IPS-18c (cell line): ENCODE measurements around the gene IDS.
"Not testable (repeated sequence)": the region's sequence is repeated elsewhere in the genome, so short reads cannot be mapped to it uniquely, and the experiment has no call there.

ENCODE experiments used
- H3K4me3 ChIP-seq: 2 replicates; pipeline ENCODE4 v1.7.0; 2013; ENCODE audit warnings: low read depth, mild to moderate bottlenecking, low read length, moderate library complexity; ENCODE audit not compliant: insufficient read depth
- H3K9me3 ChIP-seq: one replicate; pipeline ENCODE4 v1.6.1; 2013; ENCODE audit warnings: mild to moderate bottlenecking, low read length, moderate library complexity; ENCODE audit not compliant: control insufficient read depth, insufficient read depth

IDS gene

GRCh38 chrX:149488008-149488407, 17.1 kb downstream of the IDS start:
- not testable (repeated sequence) for H3K4me3 ChIP-seq, H3K9me3 ChIP-seq

GRCh38 chrX:149487292-149487691, 17.8 kb downstream of the IDS start:
- no peak overlapping the region for H3K4me3 ChIP-seq
- peaks cover 2% of the 10 kb centered on the region for H3K9me3 ChIP-seq

GRCh38 chrX:149476513-149476912, 28.6 kb downstream of the IDS start:
- Histone ChIP-seq H3K9me3 (no peaks in the 10 kb centered on the region), H3K4me3 (no peak overlapping the region)

- Histone ChIP-seq H3K9me3 (no peaks in the 10 kb centered on the region), H3K4me3 (no peak overlapping the region)
Observed at GRCh38 chrX:149473966-149474365, 31.1 kb downstream of the IDS start.

GRCh38 chrX:149473092-149473491, 32.0 kb downstream of the IDS start:
- Histone ChIP-seq H3K4me3 (no peak overlapping the region), H3K9me3 (no peaks in the 10 kb centered on the region)

GRCh38 chrX:149472625-149473024, 32.5 kb downstream of the IDS start:
- no peak overlapping the region for H3K4me3 ChIP-seq
- peaks cover 2% of the 10 kb centered on the region for H3K9me3 ChIP-seq

GRCh38 chrX:149471397-149471796, 33.7 kb downstream of the IDS start:
- H3K4me3 ChIP-seq: no peak overlapping the region
- peaks cover 3% of the 10 kb centered on the region for H3K9me3 ChIP-seq

- Histone ChIP-seq H3K4me3 (no peak overlapping the region), H3K9me3 (peaks cover 3% of the 10 kb centered on the region)
Observed at GRCh38 chrX:149470955-149471354, 34.2 kb downstream of the IDS start.

- Histone ChIP-seq H3K4me3 (no peak overlapping the region), H3K9me3 (peaks cover 3% of the 10 kb centered on the region)
Observed at GRCh38 chrX:149469406-149469805, 35.7 kb downstream of the IDS start.

GRCh38 chrX:149467920-149468319, 37.2 kb downstream of the IDS start:
- Histone ChIP-seq H3K4me3 (no peak overlapping the region), H3K9me3 (peaks cover 3% of the 10 kb centered on the region)

GRCh38 chrX:149467461-149467860, 37.6 kb downstream of the IDS start:
- Histone ChIP-seq H3K4me3 (no peak overlapping the region), H3K9me3 (peaks cover 3% of the 10 kb centered on the region)

- peaks cover 3% of the 10 kb centered on the region for H3K9me3 ChIP-seq
- H3K4me3 ChIP-seq: no peak overlapping the region
Observed at GRCh38 chrX:149462849-149463248, 42.3 kb downstream of the IDS start.

GRCh38 chrX:149461746-149462145, 43.4 kb downstream of the IDS start:
- Histone ChIP-seq H3K9me3 (no peaks in the 10 kb centered on the region), H3K4me3 (no peak overlapping the region)

- Histone ChIP-seq H3K9me3 (no peaks in the 10 kb centered on the region), H3K4me3 (no peak overlapping the region)
Observed at GRCh38 chrX:149458586-149458985, 46.5 kb downstream of the IDS start.

GRCh38 chrX:149456476-149457245, 48.4 kb downstream of the IDS start:
- H3K9me3 ChIP-seq: no peaks in the 10 kb centered on the region
- H3K4me3 ChIP-seq: no peak overlapping the region

GRCh38 chrX:149455934-149456333, 49.2 kb downstream of the IDS start:
- no peaks in the 10 kb centered on the region for H3K9me3 ChIP-seq
- no peak overlapping the region for H3K4me3 ChIP-seq

GRCh38 chrX:149453906-149454822, 50.9 kb downstream of the IDS start:
- H3K9me3 ChIP-seq: no peaks in the 10 kb centered on the region
- no peak overlapping the region for H3K4me3 ChIP-seq

- Histone ChIP-seq H3K4me3 (no peak overlapping the region), H3K9me3 (no peaks in the 10 kb centered on the region)
Observed at GRCh38 chrX:149453030-149453429, 52.1 kb downstream of the IDS start.
